ENCODE measurements around the gene TOMM20. TPM values are rescaled to one million over a fixed set of nuclear protein-coding genes. Genes with fewer than 3 reads are reported as not detected.

Gene TOMM20
- total and polyA plus RNA-seq, 2 donors (not counting 1 experiment from before 2014, with no cell fraction given): 85.5 to 111 TPM

GRCh38 chr1:235090406-235091069 lies 38.1 kb downstream of the TOMM20 start:
- Histone ChIP-seq H3K9ac (ENCODE audit: insufficient read depth, low read length) (no peak overlapping the region), H3K27ac (ENCODE audit: insufficient read depth, low read length) (no peak overlapping the region), H2AFZ (ENCODE audit: low read length) (no peak overlapping the region)

GRCh38 chr1:235088907-235089306 lies 39.7 kb downstream of the TOMM20 start:
- no peak overlapping the region for H3K4me3 ChIP-seq (replicated peaks in 1 of 4; ENCODE audit: control extremely low read depth in 1 of 4, insufficient read depth in 1 of 4, low read depth in 3 of 4, low read length in 4 of 4)

More at GRCh38 chr1:235090406-235091069, 38.1 kb downstream of the TOMM20 start:
- peaks cover 5% of the 10 kb centered on the region for H3K4me1 ChIP-seq (ENCODE audit: control insufficient read depth, extremely low read depth, insufficient read depth, low read length)
- H3K4me3 ChIP-seq (replicated peaks in 1 of 4; ENCODE audit: control extremely low read depth in 1 of 4, insufficient read depth in 1 of 4, low read depth in 3 of 4, low read length in 4 of 4): no peak overlapping the region
- no peaks in the 10 kb centered on the region for H3K36me3 ChIP-seq (ENCODE audit: control insufficient read depth, insufficient read depth, low read length)
- TF ChIP-seq CTCF (conservative IDR thresholded peaks at IDR 0.05 in 1 of 2, IDR thresholded peaks at IDR 0.05 in 1 of 2; ENCODE audit: low read depth in 1 of 2, low read length in 2 of 2): no peak
- TF ChIP-seq EZH2 (IDR thresholded peaks at IDR 0.05; ENCODE audit: low read length, missing control alignments): no peak
- DNase-seq (ENCODE audit: low read depth in 2 of 2): peak in 1 of 2 donors; percentile 80
- H3K79me2 ChIP-seq (ENCODE audit: control insufficient read depth, insufficient read depth, low read length): no peaks in the 10 kb centered on the region
- H3K4me2 ChIP-seq (ENCODE audit: extremely low read depth, insufficient read depth, low read length): no peak overlapping the region
- H3K27me3 ChIP-seq (ENCODE audit: control insufficient read depth, insufficient read depth, low read length): no peaks in the 10 kb centered on the region
- H3K9me3 ChIP-seq (ENCODE audit: control insufficient read depth, insufficient read depth, low read depth, low read length): no peaks in the 10 kb centered on the region
- no peaks in the 10 kb centered on the region for H4K20me1 ChIP-seq (ENCODE audit: control insufficient read depth, extremely low read depth, insufficient read depth, low read length)

GRCh38 chr1:235088430-235088829 lies 40.2 kb downstream of the TOMM20 start:
- DNase-seq (ENCODE audit: low read depth in 2 of 2): no peak
- Histone ChIP-seq H3K9me3 (ENCODE audit: control insufficient read depth, insufficient read depth, low read depth, low read length) (no peaks in the 10 kb centered on the region), H3K27me3 (ENCODE audit: control insufficient read depth, insufficient read depth, low read length) (no peaks in the 10 kb centered on the region), H3K4me1 (ENCODE audit: control insufficient read depth, extremely low read depth, insufficient read depth, low read length) (peaks cover 4% of the 10 kb centered on the region), H3K27ac (ENCODE audit: insufficient read depth, low read length) (no peak overlapping the region), H2AFZ (ENCODE audit: low read length) (no peak overlapping the region), H3K4me3 (replicated peaks in 1 of 4; ENCODE audit: control extremely low read depth in 1 of 4, insufficient read depth in 1 of 4, low read depth in 3 of 4, low read length in 4 of 4) (no peak overlapping the region), H4K20me1 (ENCODE audit: control insufficient read depth, extremely low read depth, insufficient read depth, low read length) (no peaks in the 10 kb centered on the region), H3K36me3 (ENCODE audit: control insufficient read depth, insufficient read depth, low read length) (no peaks in the 10 kb centered on the region), H3K4me2 (ENCODE audit: extremely low read depth, insufficient read depth, low read length) (no peak overlapping the region), H3K9ac (ENCODE audit: insufficient read depth, low read length) (no peak overlapping the region), H3K79me2 (ENCODE audit: control insufficient read depth, insufficient read depth, low read length) (no peaks in the 10 kb centered on the region)
- TF ChIP-seq EZH2 (IDR thresholded peaks at IDR 0.05; ENCODE audit: low read length, missing control alignments) (no peak), CTCF (conservative IDR thresholded peaks at IDR 0.05 in 1 of 2, IDR thresholded peaks at IDR 0.05 in 1 of 2; ENCODE audit: low read depth in 1 of 2, low read length in 2 of 2) (no peak)

More at GRCh38 chr1:235088907-235089306, 39.7 kb downstream of the TOMM20 start:
- Histone ChIP-seq H3K27me3 (ENCODE audit: control insufficient read depth, insufficient read depth, low read length) (no peaks in the 10 kb centered on the region), H3K9me3 (ENCODE audit: control insufficient read depth, insufficient read depth, low read depth, low read length) (no peaks in the 10 kb centered on the region), H3K4me1 (ENCODE audit: control insufficient read depth, extremely low read depth, insufficient read depth, low read length) (peaks cover 5% of the 10 kb centered on the region), H3K27ac (ENCODE audit: insufficient read depth, low read length) (no peak overlapping the region), H3K4me2 (ENCODE audit: extremely low read depth, insufficient read depth, low read length) (no peak overlapping the region), H4K20me1 (ENCODE audit: control insufficient read depth, extremely low read depth, insufficient read depth, low read length) (no peaks in the 10 kb centered on the region), H3K36me3 (ENCODE audit: control insufficient read depth, insufficient read depth, low read length) (no peaks in the 10 kb centered on the region), H2AFZ (ENCODE audit: low read length) (no peak overlapping the region), H3K79me2 (ENCODE audit: control insufficient read depth, insufficient read depth, low read length) (no peaks in the 10 kb centered on the region), H3K9ac (ENCODE audit: insufficient read depth, low read length) (no peak overlapping the region)
- DNase-seq (ENCODE audit: low read depth in 2 of 2): no peak
- TF ChIP-seq CTCF (conservative IDR thresholded peaks at IDR 0.05 in 1 of 2, IDR thresholded peaks at IDR 0.05 in 1 of 2; ENCODE audit: low read depth in 1 of 2, low read length in 2 of 2): no peak
- TF ChIP-seq EZH2 (IDR thresholded peaks at IDR 0.05; ENCODE audit: low read length, missing control alignments): no peak
